ENCODE measurements around the gene AEBP2. TPM values are rescaled to one million over a fixed set of nuclear protein-coding genes. Genes with fewer than 3 reads are reported as not detected.

AEBP2 gene
- total and polyA plus RNA-seq, 2 of the 8 experiments (the other 6 are each of a cell fraction or from before 2014, with no cell fraction given) = 13.6 to 61.4 TPM

DNA sequence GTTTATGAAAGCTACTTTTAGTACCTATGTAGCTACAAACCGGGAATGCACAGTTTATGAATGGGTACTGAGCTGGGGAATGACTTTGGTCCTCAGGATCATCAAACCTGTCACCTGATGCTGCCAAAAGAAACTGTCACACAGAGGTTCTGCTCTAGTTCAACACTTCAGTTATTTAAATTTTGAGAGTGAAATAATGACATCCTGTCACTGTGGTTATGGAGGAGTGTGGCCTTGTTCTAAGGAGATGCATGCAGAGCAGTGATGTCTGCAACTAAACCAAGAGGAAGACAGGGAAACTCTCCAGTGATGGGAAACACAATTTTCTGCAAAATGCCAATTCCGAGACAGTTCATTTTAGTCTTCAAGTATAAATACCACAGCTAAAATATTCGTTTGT lies 4.8 kb upstream of the AEBP2 start:
- Histone ChIP-seq H2BK12ac (ENCODE audit: low read depth, low read length) (no peak overlapping the region), H3K4me1 (replicated peaks in 1 of 4; ENCODE audit: control insufficient read depth in 3 of 4, insufficient read depth in 4 of 4, low read length in 3 of 4) (peaks cover 2 to 20% (median 14%) of the 10 kb centered on the region in 4 experiments; a peak in 5 of 7 replicates), H3K27ac (ENCODE audit: low read depth, low read length) (no peak overlapping the region), H3K9me3 (ENCODE audit: insufficient read depth in 2 of 2, low read depth in 1 of 2, low read length in 1 of 2) (no peaks in the 10 kb centered on the region), H3K27me3 (replicated peaks in 1 of 4; ENCODE audit: control insufficient read depth in 3 of 4, extremely low read depth in 1 of 4, insufficient read depth in 3 of 4, low read length in 3 of 4) (no peaks in the 10 kb centered on the region), H3K23me2 (ENCODE audit: low read depth, low read length) (peaks cover 3% of the 10 kb centered on the region; the same call in 1 of the 2 replicates), H4K5ac (ENCODE audit: insufficient read length, low read depth, low read length) (no peak overlapping the region), H3K56ac (replicated peaks; ENCODE audit: insufficient read length, low read depth, low read length) (no peak overlapping the region), H3K23ac (ENCODE audit: insufficient read length) (no peak overlapping the region), H3K36me3 (ENCODE audit: control insufficient read depth in 2 of 4, insufficient read depth in 4 of 4, low read length in 3 of 4) (no peaks in the 10 kb centered on the region), H3K14ac (ENCODE audit: insufficient read length) (no peak overlapping the region), H2BK5ac (ENCODE audit: low read depth, low read length) (no peak overlapping the region), H2BK20ac (ENCODE audit: low read length) (no peak overlapping the region), H2AFZ (ENCODE audit: low read length) (no peak overlapping the region), H4K20me1 (replicated peaks in 1 of 2; ENCODE audit: control insufficient read depth in 1 of 2, insufficient read depth in 2 of 2, low read length in 2 of 2) (no peaks in the 10 kb centered on the region), H3K79me2 (ENCODE audit: control insufficient read depth in 1 of 2, insufficient read depth in 2 of 2, low read length in 2 of 2) (peaks cover 0 to under 1% of the 10 kb centered on the region in 2 experiments; a peak in 1 of 4 replicates), H4K8ac (ENCODE audit: extremely low read depth, insufficient read depth, low read length) (no peak overlapping the region), H3K79me1 (ENCODE audit: low read depth, low read length) (no peaks in the 10 kb centered on the region), H4K91ac (replicated peaks; ENCODE audit: insufficient read length, low read length) (no peak overlapping the region), H2AK5ac (ENCODE audit: low read depth, low read length) (no peak overlapping the region), H2BK120ac (replicated peaks; ENCODE audit: low read depth, low read length) (no peak overlapping the region), H3K4me3 (ENCODE audit: extremely low read depth in 1 of 4, insufficient read depth in 2 of 4, low read depth in 3 of 4, low read length in 4 of 4) (no peak overlapping the region), H3K4ac (replicated peaks; ENCODE audit: insufficient read length, low read depth, low read length) (no peak overlapping the region), H2BK15ac (ENCODE audit: low read length) (no peak overlapping the region), H3K18ac (ENCODE audit: extremely low read depth, low read length) (no peak overlapping the region), H3K4me2 (ENCODE audit: insufficient read depth in 1 of 2, low read depth in 2 of 2, low read length in 2 of 2) (no peak overlapping the region), H3K9ac (replicated peaks in 1 of 4; ENCODE audit: extremely low read depth in 1 of 4, low read depth in 3 of 4, low read length in 3 of 4) (no peak overlapping the region)
- POLR2A ChIA-PET (ENCODE audit: partially characterized antibody) = interaction anchor here (0.7 kb wide), 1 partner anchor 1081 kb away, joined by 3 read pairs; no protein-coding TSS in a partner anchor
- no peak for FAIRE-seq
- CTCF ChIA-PET (ENCODE audit: partially characterized antibody) = interaction anchor here (0.6 to 0.9 kb wide), 3 partner anchors 12 to 261 kb away, joined by 3 to 4 read pairs (median 3); no protein-coding TSS in a partner anchor
- 86% methylated on average over 3 of the region's 3 CpGs; no CpG with 5 or more reads in 1 of the 2 experiments for WGBS, 2 experiments (ENCODE audit: extremely low coverage in 1 of 2, insufficient coverage in 1 of 2, insufficient read length in 1 of 2, insufficient replicate concordance in 2 of 2, low coverage in 1 of 2, low lambda C conversion rate in 2 of 2, missing lambda C conversion rate in 1 of 2)
- DNase-seq (ENCODE audit: low read depth in 1 of 2, low spot score in 2 of 2) = no peak
- TF ChIP-seq CHD2 (IDR thresholded peaks at IDR 0.05; ENCODE audit: low read length) (no peak), MAFK (IDR thresholded peaks at IDR 0.05; ENCODE audit: low read depth, low read length) (no peak), SRF (IDR thresholded peaks at IDR 0.05; ENCODE audit: low read depth, low read length) (no peak), FOSL1 (IDR thresholded peaks at IDR 0.05; ENCODE audit: insufficient read depth, low read depth, low read length) (no peak), JUND (IDR thresholded peaks at IDR 0.05; ENCODE audit: low read length) (no peak), SUZ12 (IDR thresholded peaks at IDR 0.05; ENCODE audit: low read length) (no peak), RBBP5 (IDR thresholded peaks at IDR 0.05; ENCODE audit: borderline replicate concordance, low read depth, low read length) (no peak), KDM4A (IDR thresholded peaks at IDR 0.05; ENCODE audit: low read depth, low read length, severe bottlenecking) (no peak), HDAC6 (IDR thresholded peaks at IDR 0.05; ENCODE audit: low read depth, low read length) (no peak), SP1 (IDR thresholded peaks at IDR 0.05; ENCODE audit: low read depth, low read length) (no peak), TEAD4 (IDR thresholded peaks at IDR 0.05; ENCODE audit: low read depth, low read length) (no peak)
- TF ChIP-seq, protein P1, sequence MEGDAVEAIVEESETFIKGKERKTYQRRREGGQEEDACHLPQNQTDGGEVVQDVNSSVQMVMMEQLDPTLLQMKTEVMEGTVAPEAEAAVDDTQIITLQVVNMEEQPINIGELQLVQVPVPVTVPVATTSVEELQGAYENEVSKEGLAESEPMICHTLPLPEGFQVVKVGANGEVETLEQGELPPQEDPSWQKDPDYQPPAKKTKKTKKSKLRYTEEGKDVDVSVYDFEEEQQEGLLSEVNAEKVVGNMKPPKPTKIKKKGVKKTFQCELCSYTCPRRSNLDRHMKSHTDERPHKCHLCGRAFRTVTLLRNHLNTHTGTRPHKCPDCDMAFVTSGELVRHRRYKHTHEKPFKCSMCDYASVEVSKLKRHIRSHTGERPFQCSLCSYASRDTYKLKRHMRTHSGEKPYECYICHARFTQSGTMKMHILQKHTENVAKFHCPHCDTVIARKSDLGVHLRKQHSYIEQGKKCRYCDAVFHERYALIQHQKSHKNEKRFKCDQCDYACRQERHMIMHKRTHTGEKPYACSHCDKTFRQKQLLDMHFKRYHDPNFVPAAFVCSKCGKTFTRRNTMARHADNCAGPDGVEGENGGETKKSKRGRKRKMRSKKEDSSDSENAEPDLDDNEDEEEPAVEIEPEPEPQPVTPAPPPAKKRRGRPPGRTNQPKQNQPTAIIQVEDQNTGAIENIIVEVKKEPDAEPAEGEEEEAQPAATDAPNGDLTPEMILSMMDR (IDR thresholded peaks at IDR 0.05; ENCODE audit: control extremely low read depth in 1 of 3, insufficient read depth in 1 of 3, low read depth in 1 of 3, low read length in 3 of 3) = no peak

Data from H1 (cell line).